NCI-H2196 treated with DMSO at 0.1 percent for 48 hours (cell line): ENCODE data around the gene TM7SF2.
"Not testable (repeated sequence)": the region's sequence is repeated elsewhere in the genome, so short reads cannot be mapped to it uniquely, and the experiment has no call there.

Experiments used
- DNase-seq: peaks from one replicate; lab custom pipeline; 2025; ENCODE audit not compliant: unreplicated experiment; lab: John Stamatoyannopoulos, UW

Gene TM7SF2

GRCh38 chr11:65113839-65114238, 2.2 kb downstream of the TM7SF2 start:
- DNase-seq, result no peak

GRCh38 chr11:65114538-65115171, 3.0 kb downstream of the TM7SF2 start:
- no peak for DNase-seq

GRCh38 chr11:65115361-65116082, 3.9 kb downstream of the TM7SF2 start:
- DNase-seq, result no peak

- no peak for DNase-seq
Observed at GRCh38 chr11:65116370-65117205, 4.9 kb downstream of the TM7SF2 start.

GRCh38 chr11:65117206-65118096, 5.8 kb downstream of the TM7SF2 start, which contains the start of gene ZNHIT2:
Gene ZNHIT2 (minus strand): TSS chr11:65117701. CDS start chr11:65117653, 48 bp downstream.
- peak; percentile 98 for DNase-seq

- no peak for DNase-seq
Observed at GRCh38 chr11:65118097-65118837, 6.6 kb downstream of the TM7SF2 start.

GRCh38 chr11:65118891-65119669, 7.4 kb downstream of the TM7SF2 start:
- not testable (repeated sequence) for DNase-seq

- no peak for DNase-seq
Observed at GRCh38 chr11:65119670-65119995, 8.0 kb downstream of the TM7SF2 start.

- DNase-seq, result no peak
Observed at GRCh38 chr11:65120831-65121230, 9.2 kb downstream of the TM7SF2 start.

GRCh38 chr11:65121447-65121864, 9.8 kb downstream of the TM7SF2 start:
- no peak for DNase-seq

- peak; percentile 96 for DNase-seq
Observed at GRCh38 chr11:65121865-65122696, 10.4 kb downstream of the TM7SF2 start, which contains the start of the genes FAU and MRPL49. Gene FAU (minus strand): TSS chr11:65122134. CDS start chr11:65121813, 321 bp downstream. Gene MRPL49 (plus strand): TSS chr11:65122321. CDS start chr11:65122347, 26 bp downstream.

GRCh38 chr11:65124480-65125196, 13.0 kb downstream of the TM7SF2 start:
- DNase-seq, result no peak

GRCh38 chr11:65125197-65126056, 13.8 kb downstream of the TM7SF2 start:
- no peak for DNase-seq

GRCh38 chr11:65126624-65127274, 15.1 kb downstream of the TM7SF2 start:
- DNase-seq, result no peak

- DNase-seq, result no peak
Observed at GRCh38 chr11:65127473-65128181, 16.0 kb downstream of the TM7SF2 start.
